Loucy (cell line): Measurements from ENCODE around the gene POLR3GL.

Source experiments
- CTCF ChIP-seq: fragments of 200-600 bp; sonication (generic); conservative IDR thresholded peaks from 2 replicates; pipeline ENCODE4 v1.5.1; 2014; ENCODE audit warnings: mild to moderate bottlenecking, antibody characterized with exemption, low read length
- EZH2phosphoT487 ChIP-seq: fragments of 200-600 bp; IDR thresholded peaks from 2 replicates; pipeline ENCODE4 v1.6.1; 2018; ENCODE audit warnings: antibody characterized with exemption, mild to moderate bottlenecking, moderate library complexity, borderline replicate concordance

GRCh38 chr1:145952903-145953302 lies 11.6 kb upstream of the POLR3GL start:
- no peak for TF ChIP-seq CTCF
- no peak for TF ChIP-seq EZH2phosphoT487
